OCI-LY7 (cell line): ENCODE results near the gene CNTN4. TPM values are rescaled to one million over a fixed set of nuclear protein-coding genes. Genes with fewer than 3 reads are reported as not detected.

Experiments
- BruUV-seq: library from RNA; stranded (reverse); fragments of 400-500 nt; replicated peaks from 2 replicates; lab custom pipeline; 2021; lab: Mats Ljungman, UMichigan
- CTCF ChIA-PET: fragments of 300-600 bp; sonication (Branson Sonifier 250); formaldehyde crosslinking; loops from one replicate; lab custom pipeline; 2022; ENCODE audit warnings: antibody characterized with exemption; ENCODE audit not compliant: unreplicated experiment; lab: Charles Lee
- POLR2A ChIA-PET: fragments of 300-600 bp; sonication (Branson Sonifier 250); formaldehyde crosslinking; loops from one replicate; lab custom pipeline; 2022; ENCODE audit warnings: antibody characterized with exemption; lab: Charles Lee
- DNase-seq: peaks from one replicate; pipeline ENCODE4 v3.0.0-alpha.2; 2015; ENCODE audit warnings: low spot score
- H2AFZ ChIP-seq: fragments of 200-600 bp; sonication (generic), shearing (Covaris generic); 2 replicates; pipeline ENCODE4 v1.6.1; 2014; ENCODE audit warnings: mild to moderate bottlenecking, antibody characterized with exemption, low read length, moderate library complexity
- H3K27ac ChIP-seq: fragments of 200-600 bp; sonication (generic); 2 replicates; pipeline ENCODE4 v1.5.1; 2014; ENCODE audit warnings: mixed run types, low read depth, mild to moderate bottlenecking, moderate library complexity, low read length, inconsistent platforms; ENCODE audit not compliant: poor library complexity, severe bottlenecking
- H3K36me3 ChIP-seq: fragments of 200-600 bp; sonication (generic); 2 replicates; pipeline ENCODE4 v1.6.1; 2014; ENCODE audit warnings: mild to moderate bottlenecking, antibody characterized with exemption, low read length, moderate library complexity, mixed read lengths; ENCODE audit not compliant: insufficient read depth
- H3K4me1 ChIP-seq: fragments of 200-600 bp; sonication (generic); 2 replicates; pipeline ENCODE4 v1.5.1; 2014; ENCODE audit warnings: mild to moderate bottlenecking, low read length; ENCODE audit not compliant: insufficient read depth, poor library complexity, severe bottlenecking
- H3K4me2 ChIP-seq: fragments of 200-600 bp; sonication (generic); 2 replicates; pipeline ENCODE4 v1.6.1; 2014; ENCODE audit warnings: mild to moderate bottlenecking, low read length
- H3K4me3 ChIP-seq: fragments of 200-600 bp; sonication (generic); 2 replicates; pipeline ENCODE4 v1.5.1; 2014; ENCODE audit warnings: mild to moderate bottlenecking, low read depth, low read length; ENCODE audit not compliant: poor library complexity, severe bottlenecking
- H3K79me2 ChIP-seq: fragments of 200-600 bp; sonication (generic); 2 replicates; pipeline ENCODE4 v1.6.1; 2016; ENCODE audit warnings: low read depth, mild to moderate bottlenecking, low read length, moderate library complexity, mixed read lengths; ENCODE audit not compliant: insufficient read depth
- H3K9me2 ChIP-seq: fragments of 200-600 bp; sonication (generic); 2 replicates; pipeline ENCODE4 v1.6.1; 2016; ENCODE audit warnings: mild to moderate bottlenecking, low read length, mixed read lengths; ENCODE audit not compliant: insufficient read depth
- H3K9me3 ChIP-seq: fragments of 200-600 bp; sonication (generic); 2 replicates; pipeline ENCODE4 v1.6.1; 2014; ENCODE audit warnings: mild to moderate bottlenecking, mixed run types, low read length, mixed read lengths
- H4K20me1 ChIP-seq: fragments of 200-600 bp; sonication (generic); 2 replicates; pipeline ENCODE4 v1.6.1; 2014; ENCODE audit warnings: mild to moderate bottlenecking, antibody characterized with exemption, low read length, moderate library complexity, mixed read lengths; ENCODE audit not compliant: insufficient read depth
- EZH2phosphoT487 ChIP-seq: fragments of 200-600 bp; sonication (generic); IDR thresholded peaks from 2 replicates; pipeline ENCODE4 v1.6.1; 2018; ENCODE audit warnings: low read depth, borderline replicate concordance, mild to moderate bottlenecking, mixed run types, antibody characterized with exemption, low read length, moderate library complexity, mixed read lengths
- intact Hi-C: fragments of 100-400 bp; cut with micrococcal nuclease; formaldehyde crosslinking; loops from one replicate; pipeline ENCODE4 v1.10.0; 2022; ENCODE audit not compliant: unreplicated experiment
- total RNA-seq, 2 experiments: library from RNA; depleted of rRNA in 1 of 2; stranded (reverse); fragments of >200 nt in 1 of 2; shearing (Covaris generic) in 1 of 2; gene quantifications; 2 replicates each; pipeline ENCODE4 v1.2.3, GENCODE V29; 2014 to 2022
- TF ChIP-seq, protein P1 (sequence below): fragments of 200-600 bp; sonication (generic); conservative IDR thresholded peaks from 2 replicates; pipeline ENCODE4 v1.5.1; 2014; ENCODE audit warnings: mild to moderate bottlenecking, antibody characterized with exemption, low read length, moderate library complexity, mixed read lengths

The CNTN4 gene
- total RNA-seq, 2 experiments from 2014 or later: not detected

DNA sequence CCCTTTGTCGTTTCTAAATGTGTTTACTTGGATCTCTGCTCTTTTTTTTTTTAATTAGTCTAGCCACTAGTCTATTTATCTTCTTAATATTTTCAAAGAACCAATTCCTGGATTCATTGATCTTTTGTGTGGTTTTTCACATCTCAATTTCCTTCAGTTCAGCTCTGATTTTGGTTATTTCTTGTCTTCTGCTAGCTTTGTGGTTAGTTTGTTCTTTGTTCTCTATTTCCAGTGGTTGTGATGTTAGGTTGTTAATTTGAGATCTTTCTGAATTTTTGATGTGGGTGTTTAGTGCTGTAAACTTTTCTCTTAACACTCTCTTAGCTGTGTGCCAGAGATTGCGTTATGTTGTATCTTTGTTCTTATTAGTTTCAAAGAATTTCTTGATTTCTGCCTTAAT, 446.1 kb downstream of the CNTN4 start:
- Histone ChIP-seq H3K4me3 (no peak overlapping the region), H3K4me1 (no peaks in the 10 kb centered on the region), H3K36me3 (no peaks in the 10 kb centered on the region), H3K79me2 (no peaks in the 10 kb centered on the region), H3K27ac (no peak overlapping the region), H2AFZ (no peak overlapping the region), H3K9me2 (no peaks in the 10 kb centered on the region), H4K20me1 (no peaks in the 10 kb centered on the region), H3K4me2 (no peak overlapping the region), H3K9me3 (no peaks in the 10 kb centered on the region)
- BruUV-seq: no TSS peak
- ChIA-PET CTCF (no interaction called here), POLR2A (interaction anchor here (0.7 kb wide), 1 partner anchor 796 kb away, joined by 3 read pairs; no protein-coding TSS in a partner anchor)
- DNase-seq: no peak
- TF ChIP-seq, protein P1, sequence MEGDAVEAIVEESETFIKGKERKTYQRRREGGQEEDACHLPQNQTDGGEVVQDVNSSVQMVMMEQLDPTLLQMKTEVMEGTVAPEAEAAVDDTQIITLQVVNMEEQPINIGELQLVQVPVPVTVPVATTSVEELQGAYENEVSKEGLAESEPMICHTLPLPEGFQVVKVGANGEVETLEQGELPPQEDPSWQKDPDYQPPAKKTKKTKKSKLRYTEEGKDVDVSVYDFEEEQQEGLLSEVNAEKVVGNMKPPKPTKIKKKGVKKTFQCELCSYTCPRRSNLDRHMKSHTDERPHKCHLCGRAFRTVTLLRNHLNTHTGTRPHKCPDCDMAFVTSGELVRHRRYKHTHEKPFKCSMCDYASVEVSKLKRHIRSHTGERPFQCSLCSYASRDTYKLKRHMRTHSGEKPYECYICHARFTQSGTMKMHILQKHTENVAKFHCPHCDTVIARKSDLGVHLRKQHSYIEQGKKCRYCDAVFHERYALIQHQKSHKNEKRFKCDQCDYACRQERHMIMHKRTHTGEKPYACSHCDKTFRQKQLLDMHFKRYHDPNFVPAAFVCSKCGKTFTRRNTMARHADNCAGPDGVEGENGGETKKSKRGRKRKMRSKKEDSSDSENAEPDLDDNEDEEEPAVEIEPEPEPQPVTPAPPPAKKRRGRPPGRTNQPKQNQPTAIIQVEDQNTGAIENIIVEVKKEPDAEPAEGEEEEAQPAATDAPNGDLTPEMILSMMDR: no peak
- TF ChIP-seq EZH2phosphoT487: no peak
- intact Hi-C loops: no loop called here

DNA sequence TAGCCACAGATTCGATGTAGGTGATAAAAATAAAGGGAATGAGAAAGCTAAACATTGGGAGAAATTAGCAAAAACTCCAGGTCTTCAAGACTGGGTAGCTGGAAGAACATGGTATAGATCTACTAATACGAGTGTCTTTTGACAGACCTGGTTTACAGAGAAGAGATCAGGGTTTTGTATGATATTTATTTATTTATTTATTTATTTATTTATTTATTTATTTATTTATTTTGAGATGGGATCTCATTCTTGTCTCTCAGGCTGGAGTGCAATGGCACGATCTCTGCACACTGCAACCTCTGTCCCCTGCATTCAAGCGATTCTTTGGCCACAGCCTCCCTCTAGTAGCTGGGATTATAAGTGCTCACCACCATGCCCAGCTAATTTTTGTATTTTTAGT, 448.4 kb downstream of the CNTN4 start:
- no TSS peak for BruUV-seq
- intact Hi-C loops: no loop called here
- POLR2A ChIA-PET: interaction anchor here (0.6 kb wide), 1 partner anchor 77 kb away, joined by 9 read pairs; no protein-coding TSS in a partner anchor

DNA sequence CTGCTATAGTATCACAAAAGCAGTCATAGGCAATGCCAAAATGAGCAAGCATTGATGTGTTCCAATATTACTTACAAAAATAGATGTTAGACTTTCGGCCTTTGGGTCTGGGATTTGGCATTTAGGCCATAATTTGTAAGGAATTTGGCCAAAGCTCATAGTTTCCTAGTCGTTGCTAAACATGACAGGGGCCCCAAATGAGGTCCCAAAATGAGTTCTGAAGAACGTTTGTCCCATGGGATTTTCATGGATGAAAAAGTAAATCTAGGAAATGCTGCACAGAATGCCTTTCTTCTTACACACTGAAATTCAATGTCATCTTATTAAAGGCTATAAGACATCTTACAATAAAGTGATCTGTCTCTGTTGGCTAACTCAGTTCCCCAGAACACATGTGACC, 456.0 kb downstream of the CNTN4 start:
- no peak for DNase-seq
- TF ChIP-seq EZH2phosphoT487: no peak
- TF ChIP-seq, protein P1: no peak
- Histone ChIP-seq H3K4me2 (no peak overlapping the region), H3K36me3 (no peaks in the 10 kb centered on the region), H4K20me1 (no peaks in the 10 kb centered on the region), H3K79me2 (no peaks in the 10 kb centered on the region), H3K9me3 (no peaks in the 10 kb centered on the region), H3K4me1 (no peaks in the 10 kb centered on the region), H3K9me2 (no peaks in the 10 kb centered on the region), H3K27ac (no peak overlapping the region), H3K4me3 (no peak overlapping the region), H2AFZ (no peak overlapping the region)
- ChIA-PET CTCF (no interaction called here), POLR2A (no interaction called here)
- BruUV-seq: no TSS peak
- intact Hi-C loops: no loop called here

More for the DNA sequence above, 448.4 kb downstream of the CNTN4 start:
- no peaks in the 10 kb centered on the region for H3K79me2 ChIP-seq
- H3K27ac ChIP-seq: no peak overlapping the region
- no peaks in the 10 kb centered on the region for H3K4me1 ChIP-seq
- DNase-seq: no peak
- TF ChIP-seq, protein P1: no peak
- no peak for TF ChIP-seq EZH2phosphoT487
- H3K4me2 ChIP-seq: no peak overlapping the region
- H4K20me1 ChIP-seq: no peaks in the 10 kb centered on the region
- no peaks in the 10 kb centered on the region for H3K9me2 ChIP-seq
- no peak overlapping the region for H2AFZ ChIP-seq
- no peaks in the 10 kb centered on the region for H3K9me3 ChIP-seq
- no peaks in the 10 kb centered on the region for H3K36me3 ChIP-seq
- H3K4me3 ChIP-seq: no peak overlapping the region
- CTCF ChIA-PET: no interaction called here
